ENCODE results near the gene APOBEC3A. TPM values are rescaled to one million over a fixed set of nuclear protein-coding genes. Genes with fewer than 3 reads are reported as not detected.
A peak's percentile ranks its signal among the peaks of the same experiment; 100 is the strongest.

APOBEC3A gene
- total RNA-seq, 2 experiments from 2014 or later = not detected

- intact Hi-C loops (cut with micrococcal nuclease) = no loop called here
- POLR2A ChIA-PET = interaction anchor here (0.7 to 3.9 kb wide), 6 partner anchors 10 to 84 kb away, joined by 3 to 14 read pairs (median 4); no protein-coding TSS in a partner anchor
- Mint-ChIP-seq H3K27ac (peak overlapping the region; percentile 89), H3K4me3 (peak overlapping the region; percentile 22), H3K9me3 (no peaks in the 10 kb centered on the region), H3K36me3 (ENCODE audit: low read depth) (no peaks in the 10 kb centered on the region), H3K4me1 (ENCODE audit: low read depth) (peaks cover 28% of the 10 kb centered on the region), H3K27me3 (peaks cover 9% of the 10 kb centered on the region)
- TF ChIP-seq CTCF (IDR thresholded peaks at IDR 0.05) = no peak
- peak; percentile 93 for ATAC-seq
- CTCF ChIA-PET = interaction anchor here (1.0 to 3.2 kb wide), 5 partner anchors 11 to 84 kb away, joined by 3 to 17 read pairs (median 9); partner anchors contain the start of gene APOBEC3B
- peak; percentile 89 for DNase-seq
Measured at GRCh38 chr22:38953577-38954413, 3.6 kb upstream of the APOBEC3A start.

- Mint-ChIP-seq H3K36me3 (ENCODE audit: low read depth) (no peaks in the 10 kb centered on the region), H3K27ac (peak overlapping the region; percentile 89), H3K4me3 (peak overlapping the region; percentile 24), H3K4me1 (ENCODE audit: low read depth) (peaks cover 28% of the 10 kb centered on the region), H3K9me3 (no peaks in the 10 kb centered on the region), H3K27me3 (peaks cover 7% of the 10 kb centered on the region)
- no peak for TF ChIP-seq CTCF (IDR thresholded peaks at IDR 0.05)
- DNase-seq (no peak), ATAC-seq (peak; percentile 24)
- intact Hi-C loops (cut with micrococcal nuclease) = no loop called here
- POLR2A ChIA-PET = interaction anchor here (0.7 to 3.9 kb wide), 6 partner anchors 11 to 85 kb away, joined by 3 to 11 read pairs (median 4); no protein-coding TSS in a partner anchor
- CTCF ChIA-PET = interaction anchor here (1.0 to 3.2 kb wide), 5 partner anchors 12 to 85 kb away, joined by 3 to 17 read pairs (median 9); partner anchors contain the start of gene APOBEC3B
Measured at GRCh38 chr22:38954414-38955043, 2.9 kb upstream of the APOBEC3A start.

GRCh38 chr22:38955250-38955905, 2.0 kb upstream of the APOBEC3A start:
- peaks cover 7% of the 10 kb centered on the region for H3K27me3 Mint-ChIP-seq
- intact Hi-C loops (cut with micrococcal nuclease) = no loop called here
- no peak for DNase-seq
- H3K4me3 Mint-ChIP-seq = no peak overlapping the region
- H3K4me1 Mint-ChIP-seq (ENCODE audit: low read depth) = peaks cover 28% of the 10 kb centered on the region
- TF ChIP-seq CTCF (IDR thresholded peaks at IDR 0.05) = no peak
- no peaks in the 10 kb centered on the region for H3K36me3 Mint-ChIP-seq (ENCODE audit: low read depth)
- ATAC-seq = no peak
- H3K9me3 Mint-ChIP-seq = no peaks in the 10 kb centered on the region
- ChIA-PET POLR2A (interaction anchor here (1.0 to 3.9 kb wide), 2 partner anchors 12 to 14 kb away, joined by 4 to 11 read pairs; no protein-coding TSS in a partner anchor), CTCF (interaction anchor here (1.3 to 3.2 kb wide), 4 partner anchors 13 to 166 kb away, joined by 4 to 17 read pairs (median 10); no protein-coding TSS in a partner anchor)
- peak overlapping the region; percentile 89 for H3K27ac Mint-ChIP-seq

GRCh38 chr22:38955926-38956325, 1.5 kb upstream of the APOBEC3A start:
- DNase-seq = no peak
- TF ChIP-seq CTCF (IDR thresholded peaks at IDR 0.05) = no peak
- H3K4me1 Mint-ChIP-seq (ENCODE audit: low read depth) = peaks cover 28% of the 10 kb centered on the region
- peaks cover 7% of the 10 kb centered on the region for H3K27me3 Mint-ChIP-seq
- no peaks in the 10 kb centered on the region for H3K9me3 Mint-ChIP-seq
- intact Hi-C loops (cut with micrococcal nuclease) = no loop called here
- peak overlapping the region; percentile 89 for H3K27ac Mint-ChIP-seq
- POLR2A ChIA-PET = interaction anchor here (0.9 to 3.9 kb wide), 2 partner anchors 12 to 25 kb away, joined by 3 to 11 read pairs; no protein-coding TSS in a partner anchor
- ATAC-seq = no peak
- no peaks in the 10 kb centered on the region for H3K36me3 Mint-ChIP-seq (ENCODE audit: low read depth)
- CTCF ChIA-PET = interaction anchor here (1.3 to 3.2 kb wide), 3 partner anchors 18 to 166 kb away, joined by 4 to 17 read pairs (median 10); no protein-coding TSS in a partner anchor
- no peak overlapping the region for H3K4me3 Mint-ChIP-seq

All from activated CD8-positive, alpha-beta T cell treated with anti-CD3 and anti-CD28 coated beads for 36 hours (primary cell).